ENCODE results near the gene ZNF57. TPM values are rescaled to one million over a fixed set of nuclear protein-coding genes. Genes with fewer than 3 reads are reported as not detected.
"Not testable (repeated sequence)": the region's sequence is repeated elsewhere in the genome, so short reads cannot be mapped to it uniquely, and the experiment has no call there.

The ZNF57 gene
- total and polyA plus RNA-seq, 2 experiments from 2014 or later, result 2.1 to 5.4 TPM

DNA sequence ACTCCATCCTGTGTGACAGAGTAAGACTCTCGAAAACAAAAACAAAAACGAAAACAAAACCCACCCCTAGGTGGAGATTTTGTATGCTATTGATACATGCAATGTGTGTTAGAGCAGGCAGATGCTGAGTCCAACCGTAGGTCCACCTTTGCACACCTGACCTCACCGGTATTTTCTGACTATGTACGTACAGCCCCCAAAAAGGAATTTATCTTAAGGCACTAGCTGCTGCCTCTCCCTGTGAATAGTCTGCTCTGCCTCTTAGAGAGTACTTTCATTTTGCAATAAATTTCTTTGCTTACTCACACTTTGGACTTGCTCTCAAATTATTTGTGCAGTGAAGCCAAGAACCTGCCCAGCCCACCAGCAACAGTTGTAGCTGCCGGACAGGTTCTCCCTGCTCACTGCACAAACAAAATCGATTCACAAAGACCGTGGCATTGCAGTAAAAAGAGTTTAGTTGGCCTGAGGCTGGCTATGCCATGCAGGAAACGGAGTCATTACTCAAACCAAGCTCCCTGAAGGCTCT, 52.3 kb downstream of the ZNF57 start:
- H3K4me1 ChIP-seq (ENCODE audit: low read depth), result no peaks in the 10 kb centered on the region
- H3K36me3 ChIP-seq, result no peaks in the 10 kb centered on the region
- no peak overlapping the region for H3K27ac ChIP-seq
- no peak for DNase-seq (ENCODE audit: low read depth in 1 of 2, low spot score in 1 of 2)
- H3K4me3 ChIP-seq, result no peak overlapping the region
- TF ChIP-seq, protein P1, sequence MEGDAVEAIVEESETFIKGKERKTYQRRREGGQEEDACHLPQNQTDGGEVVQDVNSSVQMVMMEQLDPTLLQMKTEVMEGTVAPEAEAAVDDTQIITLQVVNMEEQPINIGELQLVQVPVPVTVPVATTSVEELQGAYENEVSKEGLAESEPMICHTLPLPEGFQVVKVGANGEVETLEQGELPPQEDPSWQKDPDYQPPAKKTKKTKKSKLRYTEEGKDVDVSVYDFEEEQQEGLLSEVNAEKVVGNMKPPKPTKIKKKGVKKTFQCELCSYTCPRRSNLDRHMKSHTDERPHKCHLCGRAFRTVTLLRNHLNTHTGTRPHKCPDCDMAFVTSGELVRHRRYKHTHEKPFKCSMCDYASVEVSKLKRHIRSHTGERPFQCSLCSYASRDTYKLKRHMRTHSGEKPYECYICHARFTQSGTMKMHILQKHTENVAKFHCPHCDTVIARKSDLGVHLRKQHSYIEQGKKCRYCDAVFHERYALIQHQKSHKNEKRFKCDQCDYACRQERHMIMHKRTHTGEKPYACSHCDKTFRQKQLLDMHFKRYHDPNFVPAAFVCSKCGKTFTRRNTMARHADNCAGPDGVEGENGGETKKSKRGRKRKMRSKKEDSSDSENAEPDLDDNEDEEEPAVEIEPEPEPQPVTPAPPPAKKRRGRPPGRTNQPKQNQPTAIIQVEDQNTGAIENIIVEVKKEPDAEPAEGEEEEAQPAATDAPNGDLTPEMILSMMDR (IDR thresholded peaks at IDR 0.05; ENCODE audit: low read depth, low read length), result no peak
- H3K27me3 ChIP-seq, result no peaks in the 10 kb centered on the region
- no peaks in the 10 kb centered on the region for H3K9me3 ChIP-seq (ENCODE audit: low read depth)

DNA sequence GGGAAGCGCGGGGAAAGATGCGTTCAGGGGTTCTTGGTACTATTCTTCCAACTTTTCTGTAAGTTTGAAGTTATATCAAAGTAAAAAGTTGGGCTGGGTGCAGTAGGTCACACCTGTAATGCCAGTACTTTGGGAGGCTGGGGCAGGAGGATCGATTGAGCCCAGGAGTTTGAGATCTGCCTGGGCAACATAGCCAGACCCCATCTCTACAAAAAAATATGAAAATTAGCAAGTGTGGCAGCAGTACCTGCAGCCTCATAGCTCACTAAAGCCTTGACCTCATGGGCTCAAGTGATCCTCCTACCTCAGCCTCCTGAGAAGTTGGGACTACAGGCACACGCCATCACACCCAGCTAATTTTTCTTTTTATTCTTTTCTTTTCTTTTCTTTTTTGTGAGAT, 56.4 kb downstream of the ZNF57 start:
- H3K4me1 ChIP-seq (ENCODE audit: low read depth), result no peaks in the 10 kb centered on the region
- H3K9me3 ChIP-seq (ENCODE audit: low read depth), result no peaks in the 10 kb centered on the region
- H3K27me3 ChIP-seq, result no peaks in the 10 kb centered on the region
- no peak overlapping the region for H3K27ac ChIP-seq
- no peak for DNase-seq (ENCODE audit: low read depth in 1 of 2, low spot score in 1 of 2)
- H3K36me3 ChIP-seq, result no peaks in the 10 kb centered on the region
- TF ChIP-seq, protein P1 (IDR thresholded peaks at IDR 0.05; ENCODE audit: low read depth, low read length), result no peak
- no peak overlapping the region for H3K4me3 ChIP-seq

GRCh38 chr19:2960120-2960519, 59.4 kb downstream of the ZNF57 start:
- Histone ChIP-seq H3K27ac (no peak overlapping the region), H3K4me3 (no peak overlapping the region)
- TF ChIP-seq, protein P1 (IDR thresholded peaks at IDR 0.05; ENCODE audit: low read depth, low read length), result no peak

DNA sequence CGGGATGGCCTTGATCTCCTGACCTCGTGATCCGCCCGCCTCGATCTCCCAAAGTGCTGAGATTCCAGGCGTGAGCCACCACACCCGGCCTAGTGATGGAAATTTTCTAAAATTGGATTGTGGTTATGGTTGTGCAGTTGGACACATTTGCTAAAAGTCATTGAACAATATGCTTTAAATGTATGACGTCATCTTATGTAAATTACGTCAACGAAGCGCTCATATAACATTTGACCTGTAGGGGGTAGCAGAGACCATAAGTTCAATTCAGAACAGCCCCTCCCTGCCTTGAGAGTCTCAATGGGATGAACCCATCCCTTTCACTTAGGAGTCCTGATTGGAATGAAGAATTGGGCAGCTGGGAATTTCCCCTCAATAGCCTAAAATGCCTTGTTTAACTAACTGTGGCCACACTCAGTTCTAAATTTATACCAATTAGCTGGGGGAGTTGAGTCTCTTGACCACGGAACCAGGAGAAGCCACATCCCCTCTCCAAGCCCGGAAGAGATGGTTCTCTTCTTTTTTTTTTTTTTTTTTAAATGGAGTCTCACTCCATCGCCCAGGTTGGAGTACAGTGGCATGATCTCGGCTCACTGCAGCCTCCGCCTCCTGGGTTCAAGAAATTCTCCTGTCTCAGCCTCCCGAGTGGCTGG, 61.4 kb downstream of the ZNF57 start:
- Histone ChIP-seq H3K27ac (no peak overlapping the region), H3K36me3 (no peaks in the 10 kb centered on the region), H3K4me1 (ENCODE audit: low read depth) (no peaks in the 10 kb centered on the region), H3K27me3 (no peaks in the 10 kb centered on the region), H3K9me3 (ENCODE audit: low read depth) (no peaks in the 10 kb centered on the region), H3K4me3 (no peak overlapping the region)
- DNase-seq (ENCODE audit: low read depth in 1 of 2, low spot score in 1 of 2), result peak; percentile 85 to 89
- TF ChIP-seq, protein P1 (IDR thresholded peaks at IDR 0.05; ENCODE audit: low read depth, low read length), result peak; percentile 61

More at GRCh38 chr19:2960120-2960519, 59.4 kb downstream of the ZNF57 start:
- Histone ChIP-seq H3K9me3 (ENCODE audit: low read depth) (no peaks in the 10 kb centered on the region), H3K36me3 (no peaks in the 10 kb centered on the region), H3K4me1 (ENCODE audit: low read depth) (no peaks in the 10 kb centered on the region), H3K27me3 (no peaks in the 10 kb centered on the region)
- no peak for DNase-seq (ENCODE audit: low read depth in 1 of 2, low spot score in 1 of 2)

GRCh38 chr19:2963122-2963521, 62.4 kb downstream of the ZNF57 start:
- DNase-seq (ENCODE audit: low read depth in 1 of 2, low spot score in 1 of 2), result no peak
- Histone ChIP-seq H3K4me3 (no peak overlapping the region), H3K9me3 (ENCODE audit: low read depth) (no peaks in the 10 kb centered on the region), H3K36me3 (no peaks in the 10 kb centered on the region), H3K4me1 (ENCODE audit: low read depth) (no peaks in the 10 kb centered on the region), H3K27me3 (no peaks in the 10 kb centered on the region), H3K27ac (no peak overlapping the region)
- TF ChIP-seq, protein P1 (IDR thresholded peaks at IDR 0.05; ENCODE audit: low read depth, low read length), result no peak

DNA sequence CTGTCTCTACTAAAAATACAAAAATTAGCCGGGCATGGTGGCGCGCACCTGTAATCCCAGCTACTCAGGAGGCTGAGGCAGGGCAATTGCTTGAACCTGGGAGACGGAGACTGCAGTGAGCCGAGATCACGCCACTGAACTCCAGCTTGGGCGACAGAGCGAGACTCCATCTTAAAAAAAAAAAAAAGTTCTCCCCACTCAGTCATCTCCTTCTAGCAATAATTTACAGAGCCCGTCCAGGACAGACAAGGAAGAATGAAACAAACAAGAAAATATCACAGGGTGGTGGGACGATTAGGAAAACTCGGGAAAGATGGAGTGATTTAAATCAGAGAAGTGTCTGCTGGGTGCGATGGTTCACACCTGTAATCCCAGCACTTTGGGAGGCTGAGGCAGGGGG, 62.9 kb downstream of the ZNF57 start:
- DNase-seq (ENCODE audit: low read depth in 1 of 2, low spot score in 1 of 2); H3K27ac ChIP-seq; H3K27me3 ChIP-seq; H3K4me3 ChIP-seq; H3K4me1 ChIP-seq (ENCODE audit: low read depth); H3K9me3 ChIP-seq (ENCODE audit: low read depth); H3K36me3 ChIP-seq: not testable (repeated sequence)

Measured in cardiac muscle cell (in vitro differentiated cells and primary cell).